Measurements from ENCODE around the gene SHMT2.

The SHMT2 gene

GRCh38 chr12:57227315-57228115 lies 2.0 kb upstream of the SHMT2 start:
- peaks cover 21 to 53% of the 10 kb centered on the region in 2 experiments for H3K27me3 ChIP-seq (ENCODE audit: control insufficient read depth in 1 of 2, insufficient read depth in 1 of 2, low read length in 2 of 2)
- H3K9me3 ChIP-seq (ENCODE audit: control insufficient read depth, low read length), result no peaks in the 10 kb centered on the region
- H3K4me1 ChIP-seq (ENCODE audit: control insufficient read depth, insufficient read depth, low read depth, low read length), result peaks cover 36% of the 10 kb centered on the region
- no peak overlapping the region for H2BK12ac ChIP-seq (ENCODE audit: low read length in 2 of 2)
- peak overlapping the region in 1 of 2 experiments; percentile 13 for H3K23ac ChIP-seq (ENCODE audit: low read length in 2 of 2)
- peak overlapping the region; percentile 33 for H3K4me2 ChIP-seq (ENCODE audit: low read length, poor library complexity, severe bottlenecking)
- H4K91ac ChIP-seq (ENCODE audit: low read length), result peak overlapping the region; percentile 16
- no peak overlapping the region for H3K4ac ChIP-seq (ENCODE audit: low read depth in 1 of 2, low read length in 2 of 2)
- H3K36me3 ChIP-seq (ENCODE audit: control insufficient read depth in 1 of 2, insufficient read depth in 2 of 2, low read depth in 1 of 2, low read length in 2 of 2), result peaks cover 15 to 17% of the 10 kb centered on the region in 2 experiments
- H2AK5ac ChIP-seq (ENCODE audit: low read length, severe bottlenecking), result no peak overlapping the region
- no peak for DNase-seq
- no peak overlapping the region for H3K14ac ChIP-seq (ENCODE audit: low read length in 2 of 2)
- H2BK15ac ChIP-seq (ENCODE audit: low read depth, poor library complexity, severe bottlenecking), result no peak overlapping the region
- H3K9ac ChIP-seq (ENCODE audit: low read length), result no peak overlapping the region
- H4K8ac ChIP-seq (ENCODE audit: low read length), result peak overlapping the region; percentile 43
- H3K27ac ChIP-seq (ENCODE audit: low read length, poor library complexity, severe bottlenecking), result no peak overlapping the region
- H2AFZ ChIP-seq (ENCODE audit: low read depth, low read length), result no peak overlapping the region
- peak overlapping the region in 1 of 2 experiments; percentile 58 for H3K4me3 ChIP-seq (ENCODE audit: insufficient read depth in 1 of 2, low read depth in 1 of 2, low read length in 2 of 2)
- H2BK5ac ChIP-seq (ENCODE audit: low read depth, low read length, poor library complexity, severe bottlenecking), result no peak overlapping the region
- WGBS, result 21% methylated on average over 6 of the region's 8 CpGs
- H3K18ac ChIP-seq (ENCODE audit: low read depth in 1 of 2, low read length in 2 of 2), result no peak overlapping the region
- H2BK120ac ChIP-seq (ENCODE audit: low read depth, low read length), result no peak overlapping the region
- peaks cover 12% of the 10 kb centered on the region for H3K79me1 ChIP-seq (replicated peaks; ENCODE audit: low read length, poor library complexity, severe bottlenecking)

DNA sequence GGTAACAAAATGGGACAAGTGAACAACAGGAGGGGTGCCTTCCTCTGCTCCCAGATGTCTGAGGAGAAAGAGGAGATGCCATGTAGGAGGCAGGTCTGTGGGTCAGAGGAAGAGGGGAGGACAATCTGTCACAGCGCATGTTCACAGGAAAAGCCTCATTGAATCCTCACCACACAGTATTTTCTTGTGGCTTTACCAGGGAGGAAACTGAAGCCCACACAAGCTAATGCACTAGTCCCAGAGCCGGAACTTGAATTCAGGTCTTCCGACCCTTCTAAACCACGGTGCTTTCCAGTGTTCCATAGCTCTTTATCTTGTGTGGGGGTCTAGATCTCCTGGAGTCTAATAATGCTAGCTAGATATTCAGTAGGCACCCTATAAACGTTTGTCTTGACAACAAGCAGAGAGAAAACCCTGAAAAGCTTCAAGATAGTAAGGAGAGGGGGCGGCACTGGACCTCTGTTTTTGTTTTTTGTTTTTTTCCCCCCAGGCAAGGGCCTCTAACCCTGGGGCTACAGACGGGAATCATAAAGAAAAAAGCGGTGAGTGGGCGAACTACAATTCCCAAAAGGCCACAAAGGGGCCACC lies 371 bp upstream of the SHMT2 start:
- peaks cover 21% of the 10 kb centered on the region for H3K79me1 ChIP-seq (replicated peaks; ENCODE audit: low read length, poor library complexity, severe bottlenecking)
- no peak overlapping the region for H2BK5ac ChIP-seq (ENCODE audit: low read depth, low read length, poor library complexity, severe bottlenecking)
- H2BK15ac ChIP-seq (ENCODE audit: low read depth, poor library complexity, severe bottlenecking), result peak overlapping the region; percentile 3
- peaks cover 11 to 37% of the 10 kb centered on the region in 2 experiments for H3K27me3 ChIP-seq (ENCODE audit: control insufficient read depth in 1 of 2, insufficient read depth in 1 of 2, low read length in 2 of 2)
- WGBS, result 12% methylated on average over 7 of the region's 9 CpGs
- H2BK120ac ChIP-seq (ENCODE audit: low read depth, low read length), result peak overlapping the region; percentile 6
- H3K18ac ChIP-seq (ENCODE audit: low read depth in 1 of 2, low read length in 2 of 2), result no peak overlapping the region
- H2AFZ ChIP-seq (ENCODE audit: low read depth, low read length), result no peak overlapping the region
- H4K91ac ChIP-seq (ENCODE audit: low read length), result no peak overlapping the region
- H3K4me1 ChIP-seq (ENCODE audit: control insufficient read depth, insufficient read depth, low read depth, low read length), result peaks cover 36% of the 10 kb centered on the region
- no peak overlapping the region for H4K8ac ChIP-seq (ENCODE audit: low read length)
- no peak overlapping the region for H3K14ac ChIP-seq (ENCODE audit: low read length in 2 of 2)
- peaks cover 31% of the 10 kb centered on the region in 2 experiments for H3K36me3 ChIP-seq (ENCODE audit: control insufficient read depth in 1 of 2, insufficient read depth in 2 of 2, low read depth in 1 of 2, low read length in 2 of 2)
- peak overlapping the region in 1 of 2 experiments; percentile 86 for H3K4me3 ChIP-seq (ENCODE audit: insufficient read depth in 1 of 2, low read depth in 1 of 2, low read length in 2 of 2)
- DNase-seq, result peak; percentile 50
- peak overlapping the region; percentile 76 for H3K4me2 ChIP-seq (ENCODE audit: low read length, poor library complexity, severe bottlenecking)
- no peak overlapping the region for H3K27ac ChIP-seq (ENCODE audit: low read length, poor library complexity, severe bottlenecking)
- no peaks in the 10 kb centered on the region for H3K9me3 ChIP-seq (ENCODE audit: control insufficient read depth, low read length)
- H2AK5ac ChIP-seq (ENCODE audit: low read length, severe bottlenecking), result no peak overlapping the region
- no peak overlapping the region for H3K4ac ChIP-seq (ENCODE audit: low read depth in 1 of 2, low read length in 2 of 2)
- no peak overlapping the region for H2BK12ac ChIP-seq (ENCODE audit: low read length in 2 of 2)
- no peak overlapping the region for H3K23ac ChIP-seq (ENCODE audit: low read length in 2 of 2)
- peak overlapping the region; percentile 98 for H3K9ac ChIP-seq (ENCODE audit: low read length)

GRCh38 chr12:57230381-57231155 lies 1.1 kb downstream of the SHMT2 start:
- Histone ChIP-seq H3K4ac (ENCODE audit: low read depth in 1 of 2, low read length in 2 of 2) (peak overlapping the region; percentile 16 to 56), H3K14ac (ENCODE audit: low read length in 2 of 2) (peak overlapping the region in 1 of 2 experiments; percentile 64), H3K9me3 (ENCODE audit: control insufficient read depth, low read length) (no peaks in the 10 kb centered on the region), H2BK15ac (ENCODE audit: low read depth, poor library complexity, severe bottlenecking) (no peak overlapping the region), H3K27ac (ENCODE audit: low read length, poor library complexity, severe bottlenecking) (peak overlapping the region; percentile 96), H3K27me3 (ENCODE audit: control insufficient read depth in 1 of 2, insufficient read depth in 1 of 2, low read length in 2 of 2) (peaks cover 9 to 22% of the 10 kb centered on the region in 2 experiments), H2BK5ac (ENCODE audit: low read depth, low read length, poor library complexity, severe bottlenecking) (no peak overlapping the region), H4K8ac (ENCODE audit: low read length) (peak overlapping the region; percentile 78), H2AK5ac (ENCODE audit: low read length, severe bottlenecking) (no peak overlapping the region), H2AFZ (ENCODE audit: low read depth, low read length) (no peak overlapping the region), H3K4me2 (ENCODE audit: low read length, poor library complexity, severe bottlenecking) (peak overlapping the region; percentile 76), H3K9ac (ENCODE audit: low read length) (peak overlapping the region; percentile 98), H3K23ac (ENCODE audit: low read length in 2 of 2) (no peak overlapping the region), H2BK120ac (ENCODE audit: low read depth, low read length) (peak overlapping the region; percentile 44), H4K91ac (ENCODE audit: low read length) (peak overlapping the region; percentile 94), H3K18ac (ENCODE audit: low read depth in 1 of 2, low read length in 2 of 2) (peak overlapping the region; percentile 2 to 81), H3K4me3 (ENCODE audit: insufficient read depth in 1 of 2, low read depth in 1 of 2, low read length in 2 of 2) (peak overlapping the region; percentile 70 to 86), H2BK12ac (ENCODE audit: low read length in 2 of 2) (peak overlapping the region; percentile 4 to 7), H3K36me3 (ENCODE audit: control insufficient read depth in 1 of 2, insufficient read depth in 2 of 2, low read depth in 1 of 2, low read length in 2 of 2) (peaks cover 42 to 45% of the 10 kb centered on the region in 2 experiments), H3K4me1 (ENCODE audit: control insufficient read depth, insufficient read depth, low read depth, low read length) (peaks cover 33% of the 10 kb centered on the region), H3K79me1 (replicated peaks; ENCODE audit: low read length, poor library complexity, severe bottlenecking) (peaks cover 23% of the 10 kb centered on the region)
- 42% methylated on average over 9 of the region's 10 CpGs for WGBS
- DNase-seq, result no peak

All from mesenchymal stem cell (in vitro differentiated cells and primary cell).